Measurements from ENCODE around the gene KLF12. TPM values are rescaled to one million over a fixed set of nuclear protein-coding genes. Genes with fewer than 3 reads are reported as not detected.

The KLF12 gene
- total and polyA plus RNA-seq, 12 donors = 2.1 to 23.9 (median 19.3) TPM

DNA sequence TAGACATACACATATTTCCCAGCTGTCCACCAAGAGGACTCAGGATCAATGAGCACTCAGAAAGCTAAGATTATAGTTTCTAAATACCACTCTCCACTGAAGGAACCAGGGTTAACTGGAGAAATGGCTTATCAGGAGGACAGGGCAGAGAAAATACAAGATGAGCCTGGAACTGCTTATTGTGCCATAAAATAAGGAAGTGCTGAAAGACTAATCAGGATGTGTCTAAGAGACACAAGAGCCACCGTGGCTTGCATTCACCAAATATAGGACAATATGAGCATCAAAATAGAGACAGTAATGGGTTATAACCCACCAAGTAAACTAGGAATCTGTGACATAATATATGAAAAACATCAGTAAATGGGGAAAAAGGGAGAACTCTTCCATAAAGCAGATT, 32.8 kb downstream of the KLF12 start:
- H3K27me3 ChIP-seq = no peaks in the 10 kb centered on the region
- peaks cover 0 to 11% (median 0%) of the 10 kb centered on the region in 11 donors for H3K9me3 ChIP-seq
- no peaks in the 10 kb centered on the region for H3K36me3 ChIP-seq
- DNase-seq (no peak), ATAC-seq (no peak)
- peaks cover 0 to 46% (median 31%) of the 10 kb centered on the region in 9 donors for H3K4me1 ChIP-seq
- intact Hi-C loops (cut with DNase I) = no loop called here
- no peak for TF ChIP-seq CTCF (IDR thresholded peaks at IDR 0.05)
- H3K27ac ChIP-seq = no peak overlapping the region
- WGBS, 2 donors = 61 to 71% methylated on average over 1 of the region's 1 CpG
- H3K4me3 ChIP-seq = no peak overlapping the region

- Histone ChIP-seq H3K27me3 (no peaks in the 10 kb centered on the region), H3K27ac (no peak overlapping the region), H3K4me3 (no peak overlapping the region), H3K4me1 (peaks cover 0 to 24% (median 13%) of the 10 kb centered on the region in 9 donors), H3K9me3 (peaks cover 0 to 11% (median 0%) of the 10 kb centered on the region in 11 donors), H3K36me3 (no peaks in the 10 kb centered on the region)
- intact Hi-C loops (cut with DNase I) = no loop called here
- ATAC-seq (no peak), DNase-seq (no peak)
- no peak for TF ChIP-seq CTCF (IDR thresholded peaks at IDR 0.05)
- WGBS, 2 donors = 99 to 100% methylated on average over 1 of the region's 1 CpG
Measured at GRCh38 chr13:74098077-74098476, 36.1 kb downstream of the KLF12 start.

- no peaks in the 10 kb centered on the region for H3K27me3 ChIP-seq
- H3K27ac ChIP-seq = no peak overlapping the region
- peaks cover 0 to 26% (median 11%) of the 10 kb centered on the region in 9 donors for H3K4me1 ChIP-seq
- ATAC-seq = no peak
- H3K36me3 ChIP-seq = no peaks in the 10 kb centered on the region
- no peak for TF ChIP-seq CTCF (IDR thresholded peaks at IDR 0.05)
- intact Hi-C loops (cut with DNase I) = no loop called here
- 58 to 74% methylated on average over 1 of the region's 1 CpG for WGBS, 2 donors
- H3K9me3 ChIP-seq = peaks cover 0 to 11% (median 0%) of the 10 kb centered on the region in 11 donors
- DNase-seq = no peak
- H3K4me3 ChIP-seq = no peak overlapping the region
Measured at GRCh38 chr13:74097116-74097515, 37.1 kb downstream of the KLF12 start.

DNA sequence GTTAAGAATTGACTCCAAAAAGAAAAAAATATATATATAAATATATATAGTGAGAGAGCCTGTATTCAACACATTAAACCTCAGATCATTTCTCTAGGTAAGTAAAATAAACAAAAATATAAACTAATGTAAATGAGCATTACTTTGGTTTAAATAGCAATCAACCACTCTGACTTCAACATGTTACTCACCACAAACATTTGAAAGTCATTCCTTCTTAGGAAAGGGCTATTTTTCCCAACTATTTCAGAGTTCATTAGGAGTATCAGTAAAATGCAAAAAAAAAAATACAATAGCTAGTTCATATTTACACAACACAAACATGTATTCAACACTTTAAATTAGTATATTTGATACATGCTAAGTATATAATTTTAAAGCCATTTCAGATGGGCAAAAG, 40.5 kb downstream of the KLF12 start:
- DNase-seq = no peak
- TF ChIP-seq CTCF (IDR thresholded peaks at IDR 0.05) = no peak
- no peaks in the 10 kb centered on the region for H3K27me3 ChIP-seq
- no peak for ATAC-seq
- no peaks in the 10 kb centered on the region for H3K36me3 ChIP-seq
- intact Hi-C loops (cut with DNase I) = no loop called here
- H3K4me3 ChIP-seq = no peak overlapping the region
- peaks cover 0 to 36% (median 17%) of the 10 kb centered on the region in 9 donors for H3K4me1 ChIP-seq
- H3K9me3 ChIP-seq = no peaks in the 10 kb centered on the region
- H3K27ac ChIP-seq = no peak overlapping the region
